RWPE2 (cell line): ENCODE results near the gene OBSCN.

Source experiments
- ATAC-seq: fragments of 200-7000 bp; cut with Tn5 transposase; 3 replicates; pipeline ENCODE4 v1.9.1; 2021; ENCODE audit warnings: low read depth
- DNase-seq: peaks from one replicate; pipeline ENCODE4 v3.0.0-alpha.2; 2020; ENCODE audit warnings: low spot score
- H3K27ac ChIP-seq: fragments of 450-650 bp; 2 replicates; pipeline ENCODE4 v1.5.1; 2017; ENCODE audit warnings: mild to moderate bottlenecking; ENCODE audit not compliant: poor library complexity, severe bottlenecking
- H3K27me3 ChIP-seq: fragments of 250-450 bp; sonication (Bioruptor Pico); 2 replicates; pipeline ENCODE4 v1.5.1; 2021; ENCODE audit warnings: mild to moderate bottlenecking, moderate library complexity; ENCODE audit not compliant: insufficient read depth, poor library complexity, severe bottlenecking
- H3K36me3 ChIP-seq: fragments of 250-450 bp; sonication (Bioruptor Pico); 2 replicates; pipeline ENCODE4 v1.5.1; 2020; ENCODE audit warnings: low read depth, mild to moderate bottlenecking, moderate library complexity
- H3K4me1 ChIP-seq: fragments of 250-450 bp; sonication (Bioruptor Pico); 2 replicates; pipeline ENCODE4 v1.5.1; 2021; ENCODE audit warnings: mild to moderate bottlenecking, moderate library complexity; ENCODE audit not compliant: insufficient read depth, poor library complexity, severe bottlenecking
- H3K4me3 ChIP-seq: fragments of 250-450 bp; sonication (Bioruptor Pico); 2 replicates; pipeline ENCODE4 v1.5.1; 2021; ENCODE audit warnings: mild to moderate bottlenecking, moderate library complexity; ENCODE audit not compliant: severe bottlenecking
- H3K9me3 ChIP-seq: fragments of 250-450 bp; sonication (Bioruptor Pico); 2 replicates; pipeline ENCODE4 v1.5.1; 2021; ENCODE audit warnings: mild to moderate bottlenecking, moderate library complexity; ENCODE audit not compliant: severe bottlenecking
- CTCF ChIP-seq: fragments of 450-650 bp; IDR thresholded peaks from one replicate; pipeline ENCODE4 v1.5.1; 2017; ENCODE audit warnings: mild to moderate bottlenecking, moderate library complexity; ENCODE audit not compliant: poor library complexity, severe bottlenecking

OBSCN gene

GRCh38 chr1:228323401-228323800, 115.6 kb downstream of the OBSCN start:
- Histone ChIP-seq H3K4me3 (no peak overlapping the region), H3K4me1 (no peaks in the 10 kb centered on the region), H3K27me3 (no peaks in the 10 kb centered on the region), H3K36me3 (no peaks in the 10 kb centered on the region), H3K9me3 (no peaks in the 10 kb centered on the region), H3K27ac (no peak overlapping the region)
- DNase-seq (peak; percentile 23), ATAC-seq (no peak)
- no peak for TF ChIP-seq CTCF

GRCh38 chr1:228325267-228325666, 117.4 kb downstream of the OBSCN start:
- DNase-seq = no peak
- H3K36me3 ChIP-seq = no peaks in the 10 kb centered on the region
- H3K4me3 ChIP-seq = no peak overlapping the region
- no peak for TF ChIP-seq CTCF
- no peak overlapping the region for H3K27ac ChIP-seq
- no peaks in the 10 kb centered on the region for H3K27me3 ChIP-seq
- ATAC-seq = no peak
- no peaks in the 10 kb centered on the region for H3K4me1 ChIP-seq
- no peaks in the 10 kb centered on the region for H3K9me3 ChIP-seq

GRCh38 chr1:228329887-228330286, 122.0 kb downstream of the OBSCN start:
- no peak for TF ChIP-seq CTCF
- no peak overlapping the region for H3K4me3 ChIP-seq
- DNase-seq (no peak), ATAC-seq (no peak)
- no peaks in the 10 kb centered on the region for H3K9me3 ChIP-seq
- H3K27me3 ChIP-seq = no peaks in the 10 kb centered on the region
- no peaks in the 10 kb centered on the region for H3K4me1 ChIP-seq
- no peaks in the 10 kb centered on the region for H3K36me3 ChIP-seq
- H3K27ac ChIP-seq = no peak overlapping the region

GRCh38 chr1:228332797-228333738, 125.2 kb downstream of the OBSCN start:
- ATAC-seq = no peak
- Histone ChIP-seq H3K27me3 (no peaks in the 10 kb centered on the region), H3K36me3 (no peaks in the 10 kb centered on the region), H3K27ac (no peak overlapping the region), H3K4me3 (no peak overlapping the region), H3K9me3 (no peaks in the 10 kb centered on the region), H3K4me1 (no peaks in the 10 kb centered on the region)
- peak; percentile 19 for DNase-seq
- TF ChIP-seq CTCF = no peak

- Histone ChIP-seq H3K36me3 (no peaks in the 10 kb centered on the region), H3K27me3 (no peaks in the 10 kb centered on the region), H3K4me1 (no peaks in the 10 kb centered on the region), H3K4me3 (no peak overlapping the region), H3K27ac (no peak overlapping the region), H3K9me3 (no peaks in the 10 kb centered on the region)
- no peak for TF ChIP-seq CTCF
- DNase-seq (no peak), ATAC-seq (no peak)
Measured at GRCh38 chr1:228333739-228334115, 125.9 kb downstream of the OBSCN start.
